ENCODE results near the gene CETP.
A peak's percentile ranks its signal among the peaks of the same experiment; 100 is the strongest.

Gene CETP

DNA sequence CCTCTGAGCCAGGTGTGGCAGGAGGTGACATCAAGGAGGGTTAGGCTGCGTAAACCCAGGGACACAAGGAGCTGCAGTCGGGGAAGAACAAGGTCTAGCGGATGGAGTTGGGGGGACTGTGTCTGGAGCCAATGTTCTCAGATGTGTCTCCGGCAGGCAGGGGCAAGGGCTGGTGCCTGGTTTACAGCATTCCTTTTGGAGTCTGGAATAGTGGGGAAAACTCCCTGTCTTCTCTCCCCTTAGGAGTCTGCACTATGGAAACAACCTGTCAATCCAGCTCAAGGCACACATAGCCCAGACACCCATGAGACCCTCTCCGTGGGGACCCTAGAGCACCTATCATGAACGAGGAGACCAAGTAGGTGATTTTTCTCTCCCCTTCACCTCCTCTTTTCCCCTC lies 55.1 kb downstream of the CETP start:
- DNase-seq (ENCODE audit: extremely low read depth in 1 of 2, low read depth in 1 of 2) = no peak

DNA sequence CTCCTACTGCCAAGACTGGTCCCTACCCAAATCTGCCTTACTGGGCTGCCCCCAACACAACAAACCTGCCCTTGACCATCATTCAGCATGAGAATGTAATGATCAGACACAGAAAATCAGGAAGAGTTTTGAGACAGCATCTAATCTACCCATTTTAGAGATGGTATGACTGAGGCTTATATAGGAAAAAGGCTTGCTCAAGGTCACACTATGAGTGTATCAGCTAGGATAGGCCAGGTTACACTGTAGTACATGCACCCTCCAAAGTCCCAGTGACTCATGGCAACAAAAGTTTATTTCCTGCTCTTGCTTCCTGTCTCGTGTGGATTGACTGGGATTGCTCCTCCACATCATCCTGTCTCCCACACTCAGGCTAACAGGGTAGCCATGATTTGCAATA lies 55.5 kb downstream of the CETP start:
- no peak for DNase-seq (ENCODE audit: extremely low read depth in 1 of 2, low read depth in 1 of 2)

DNA sequence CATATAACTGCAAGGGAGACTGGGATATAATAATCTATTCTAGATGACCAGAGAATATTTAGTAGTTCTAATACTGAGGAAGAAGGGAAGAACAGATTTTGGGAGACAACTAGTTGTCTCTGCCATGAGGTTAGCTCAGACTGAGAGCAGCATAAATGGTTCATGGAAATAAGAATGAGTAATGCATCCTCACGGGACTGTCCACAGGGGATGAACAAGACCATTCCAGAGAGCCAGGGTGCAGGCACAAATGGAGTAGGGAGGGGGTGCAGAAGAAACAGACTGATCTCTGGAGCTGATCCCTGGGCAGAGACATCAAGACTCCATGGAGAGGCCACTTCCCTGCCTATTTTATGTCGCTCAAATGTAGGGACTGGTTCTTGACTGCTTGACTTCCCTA lies 58.0 kb downstream of the CETP start:
- DNase-seq (ENCODE audit: extremely low read depth in 1 of 2, low read depth in 1 of 2) = no peak

DNA sequence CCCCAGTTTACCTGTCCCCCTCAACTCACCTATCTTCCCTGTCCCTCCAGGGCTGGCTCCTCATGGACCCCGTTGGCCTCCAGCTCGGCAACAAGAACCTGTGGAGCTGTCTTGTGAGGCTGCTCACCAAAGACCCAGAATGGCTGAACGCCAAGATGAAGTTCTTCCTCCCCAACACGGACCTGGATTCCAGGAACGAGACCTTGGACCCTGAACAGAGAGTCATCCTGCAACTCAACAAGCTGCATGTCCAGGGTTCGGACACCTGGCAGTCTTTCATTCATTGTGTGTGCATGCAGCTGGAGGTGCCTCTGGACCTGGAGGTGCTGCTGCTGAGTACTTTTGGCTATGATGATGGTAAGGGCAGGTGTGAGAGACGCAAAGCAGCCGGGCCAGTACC lies 58.9 kb downstream of the CETP start:
- no peak for DNase-seq (ENCODE audit: extremely low read depth in 1 of 2, low read depth in 1 of 2)

DNA sequence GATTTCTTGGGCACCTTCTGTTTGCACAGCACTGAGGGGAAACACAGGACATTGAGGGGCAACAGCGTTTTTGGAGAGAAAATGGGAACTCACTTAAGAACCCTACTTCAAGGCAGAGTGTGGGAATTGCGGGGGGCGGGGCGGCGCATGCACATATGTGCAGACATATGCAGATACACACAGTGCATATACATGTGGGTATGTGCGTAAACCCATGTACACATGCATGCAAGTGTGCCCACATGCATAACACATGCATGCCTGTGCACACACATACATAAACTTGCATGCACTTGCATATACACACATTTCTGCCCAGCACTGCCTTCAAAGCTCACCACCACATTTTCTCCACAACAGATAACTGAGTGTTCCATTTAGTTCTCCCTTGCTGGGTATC lies 60.0 kb downstream of the CETP start:
- DNase-seq (ENCODE audit: extremely low read depth in 1 of 2, low read depth in 1 of 2) = no peak

DNA sequence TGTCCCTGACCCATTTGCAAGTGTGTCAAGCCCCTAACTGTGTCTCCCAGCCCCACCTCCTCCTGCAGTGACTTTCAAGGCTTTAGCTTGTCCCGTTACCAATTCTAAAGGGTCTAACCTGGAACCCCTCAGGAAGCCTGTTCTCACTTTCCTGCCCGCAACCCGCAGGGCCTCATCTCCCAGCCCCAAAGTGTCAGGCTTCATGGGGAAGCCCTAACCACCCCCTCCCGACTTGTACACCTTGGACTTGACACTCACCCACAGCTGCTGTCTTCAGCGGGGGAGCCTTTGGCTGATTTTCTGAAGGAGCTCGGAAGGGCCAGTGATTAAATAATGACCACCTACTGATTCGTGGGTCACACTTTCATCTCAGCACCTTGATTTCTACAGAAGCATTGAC lies 60.7 kb downstream of the CETP start:
- DNase-seq (ENCODE audit: extremely low read depth in 1 of 2, low read depth in 1 of 2) = no peak

DNA sequence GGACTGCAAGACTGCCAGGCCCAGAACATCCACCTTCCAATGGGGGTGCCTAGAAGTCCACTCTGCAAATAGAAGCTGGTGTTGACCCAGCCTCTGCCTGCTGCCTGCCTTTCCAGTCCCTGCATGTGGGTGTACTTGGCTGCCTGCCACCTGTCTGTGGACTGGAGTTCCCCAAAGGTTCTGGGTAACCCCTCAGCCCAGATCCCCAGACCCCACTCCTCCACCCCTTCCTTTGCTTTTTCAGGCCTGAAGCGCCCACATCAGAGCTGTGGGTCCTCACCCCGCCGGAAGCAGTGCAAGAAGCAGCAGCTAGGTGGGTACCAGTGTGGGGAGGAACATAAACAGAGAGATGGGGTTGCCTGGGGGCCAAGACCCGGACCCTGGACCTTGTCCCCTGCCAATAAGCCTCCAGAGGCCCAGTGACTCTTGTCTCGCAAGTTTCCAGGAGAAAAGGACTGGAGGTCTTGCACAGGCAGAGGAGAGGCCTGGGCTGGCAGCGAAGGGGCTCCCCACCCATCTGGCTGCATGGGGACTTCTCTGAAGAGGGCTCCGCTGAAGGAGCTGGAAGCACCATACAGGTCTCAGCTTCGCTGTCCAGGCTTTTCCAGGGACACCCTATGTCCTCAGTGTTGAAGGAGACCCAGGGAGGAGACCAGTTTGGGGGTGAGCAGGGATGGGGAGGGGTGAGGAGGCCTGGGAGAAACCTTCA lies 61.9 kb downstream of the CETP start:
- DNase-seq (ENCODE audit: extremely low read depth in 1 of 2, low read depth in 1 of 2) = peak in 1 of 2 donors; percentile 61

DNA sequence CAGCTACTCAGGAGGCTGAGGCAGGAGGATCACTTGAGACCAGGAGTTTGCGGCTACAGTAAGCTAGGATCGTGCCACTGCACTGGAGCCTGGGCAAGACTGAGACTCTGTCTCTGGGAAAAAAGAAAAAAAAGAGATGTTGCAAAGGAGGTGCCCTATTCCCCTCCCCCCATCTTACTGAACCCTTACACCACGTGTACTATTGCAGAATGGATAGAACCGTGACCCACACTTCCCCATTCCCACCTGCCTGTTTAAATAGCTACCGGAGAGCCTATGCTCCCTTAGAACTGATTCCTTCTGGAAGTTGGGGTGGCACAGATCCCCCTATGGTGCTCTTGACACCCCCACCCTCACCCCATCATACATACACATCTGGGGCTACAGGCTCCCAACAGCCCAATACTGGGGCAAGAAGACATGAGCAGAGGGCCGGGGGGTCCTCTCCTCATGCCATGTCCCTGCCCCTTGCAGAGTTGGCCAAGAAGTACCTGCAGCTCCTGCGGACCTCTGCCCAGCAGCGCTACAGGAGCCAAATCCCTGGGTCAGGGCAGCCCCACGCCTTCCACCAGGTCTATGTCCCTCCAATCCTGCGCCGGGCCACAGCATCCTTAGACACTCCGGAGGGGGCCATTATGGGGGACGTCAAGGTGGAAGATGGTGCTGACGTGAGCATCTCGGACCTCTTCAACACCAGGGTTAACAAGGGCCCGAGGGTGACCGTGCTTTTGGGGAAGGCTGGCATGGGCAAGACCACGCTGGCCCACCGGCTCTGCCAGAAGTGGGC lies 63.3 kb downstream of the CETP start:
- DNase-seq (ENCODE audit: extremely low read depth in 1 of 2, low read depth in 1 of 2) = no peak

DNA sequence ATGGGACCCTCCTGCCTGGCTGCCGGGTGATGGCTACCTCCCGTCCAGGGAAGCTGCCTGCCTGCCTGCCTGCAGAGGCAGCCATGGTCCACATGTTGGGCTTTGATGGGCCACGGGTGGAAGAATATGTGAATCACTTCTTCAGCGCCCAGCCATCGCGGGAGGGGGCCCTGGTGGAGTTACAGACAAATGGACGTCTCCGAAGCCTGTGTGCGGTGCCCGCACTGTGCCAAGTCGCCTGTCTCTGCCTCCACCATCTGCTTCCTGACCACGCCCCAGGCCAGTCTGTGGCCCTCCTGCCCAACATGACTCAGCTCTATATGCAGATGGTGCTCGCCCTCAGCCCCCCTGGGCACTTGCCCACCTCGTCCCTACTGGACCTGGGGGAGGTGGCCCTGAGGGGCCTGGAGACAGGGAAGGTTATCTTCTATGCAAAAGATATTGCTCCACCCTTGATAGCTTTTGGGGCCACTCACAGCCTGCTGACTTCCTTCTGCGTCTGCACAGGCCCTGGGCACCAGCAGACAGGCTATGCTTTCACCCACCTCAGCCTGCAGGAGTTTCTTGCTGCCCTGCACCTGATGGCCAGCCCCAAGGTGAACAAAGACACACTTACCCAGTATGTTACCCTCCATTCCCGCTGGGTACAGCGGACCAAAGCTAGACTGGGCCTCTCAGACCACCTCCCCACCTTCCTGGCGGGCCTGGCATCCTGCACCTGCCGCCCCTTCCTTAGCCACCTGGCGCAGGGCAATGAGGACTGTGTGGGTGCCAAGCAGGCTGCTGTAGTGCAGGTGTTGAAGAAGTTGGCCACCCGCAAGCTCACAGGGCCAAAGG lies 64.4 kb downstream of the CETP start:
- no peak for DNase-seq (ENCODE audit: extremely low read depth in 1 of 2, low read depth in 1 of 2)

DNA sequence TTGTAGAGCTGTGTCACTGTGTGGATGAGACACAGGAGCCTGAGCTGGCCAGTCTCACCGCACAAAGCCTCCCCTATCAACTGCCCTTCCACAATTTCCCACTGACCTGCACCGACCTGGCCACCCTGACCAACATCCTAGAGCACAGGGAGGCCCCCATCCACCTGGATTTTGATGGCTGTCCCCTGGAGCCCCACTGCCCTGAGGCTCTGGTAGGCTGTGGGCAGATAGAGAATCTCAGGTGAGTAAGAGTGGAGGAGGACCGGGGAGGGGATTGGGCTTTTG lies 65.0 kb downstream of the CETP start:
- no peak for DNase-seq (ENCODE audit: extremely low read depth in 1 of 2, low read depth in 1 of 2)

DNA sequence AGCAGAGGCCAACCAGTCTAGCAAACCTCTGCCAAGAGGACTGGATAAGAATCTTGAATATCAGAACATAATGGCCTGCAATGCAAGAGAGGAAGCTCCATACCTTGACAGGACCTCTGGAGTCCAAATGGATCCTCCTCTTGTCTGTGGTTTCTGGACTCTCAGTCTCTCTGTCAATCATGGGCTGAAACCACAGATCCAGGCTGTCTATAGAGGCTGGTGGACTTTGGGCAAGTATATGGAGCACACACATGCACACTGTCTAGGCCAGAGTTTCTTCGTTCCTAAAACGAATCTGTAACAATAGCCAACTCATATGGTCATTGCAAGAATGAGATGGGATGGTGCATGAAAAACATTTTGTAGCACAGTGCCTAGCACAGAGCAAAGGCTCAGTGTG lies 65.3 kb downstream of the CETP start:
- no peak for DNase-seq (ENCODE audit: extremely low read depth in 1 of 2, low read depth in 1 of 2)

DNA sequence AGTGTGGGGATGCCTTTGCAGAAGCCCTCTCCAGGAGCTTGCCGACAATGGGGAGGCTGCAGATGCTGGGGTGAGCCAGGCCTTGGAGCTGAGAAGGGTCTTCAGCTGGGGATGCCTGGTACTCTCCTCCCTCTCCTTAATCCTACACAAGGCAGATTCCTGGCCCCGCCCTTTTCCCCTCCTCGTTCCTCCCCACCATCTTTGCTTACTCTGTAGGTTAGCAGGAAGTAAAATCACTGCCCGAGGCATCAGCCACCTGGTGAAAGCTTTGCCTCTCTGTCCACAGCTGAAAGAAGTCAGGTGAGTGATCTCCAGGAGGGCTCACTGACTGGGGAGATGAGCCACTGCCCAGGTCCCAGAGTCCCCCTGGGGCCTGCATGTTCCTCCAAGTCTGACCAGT lies 66.3 kb downstream of the CETP start:
- no peak for DNase-seq (ENCODE audit: extremely low read depth in 1 of 2, low read depth in 1 of 2)

DNA sequence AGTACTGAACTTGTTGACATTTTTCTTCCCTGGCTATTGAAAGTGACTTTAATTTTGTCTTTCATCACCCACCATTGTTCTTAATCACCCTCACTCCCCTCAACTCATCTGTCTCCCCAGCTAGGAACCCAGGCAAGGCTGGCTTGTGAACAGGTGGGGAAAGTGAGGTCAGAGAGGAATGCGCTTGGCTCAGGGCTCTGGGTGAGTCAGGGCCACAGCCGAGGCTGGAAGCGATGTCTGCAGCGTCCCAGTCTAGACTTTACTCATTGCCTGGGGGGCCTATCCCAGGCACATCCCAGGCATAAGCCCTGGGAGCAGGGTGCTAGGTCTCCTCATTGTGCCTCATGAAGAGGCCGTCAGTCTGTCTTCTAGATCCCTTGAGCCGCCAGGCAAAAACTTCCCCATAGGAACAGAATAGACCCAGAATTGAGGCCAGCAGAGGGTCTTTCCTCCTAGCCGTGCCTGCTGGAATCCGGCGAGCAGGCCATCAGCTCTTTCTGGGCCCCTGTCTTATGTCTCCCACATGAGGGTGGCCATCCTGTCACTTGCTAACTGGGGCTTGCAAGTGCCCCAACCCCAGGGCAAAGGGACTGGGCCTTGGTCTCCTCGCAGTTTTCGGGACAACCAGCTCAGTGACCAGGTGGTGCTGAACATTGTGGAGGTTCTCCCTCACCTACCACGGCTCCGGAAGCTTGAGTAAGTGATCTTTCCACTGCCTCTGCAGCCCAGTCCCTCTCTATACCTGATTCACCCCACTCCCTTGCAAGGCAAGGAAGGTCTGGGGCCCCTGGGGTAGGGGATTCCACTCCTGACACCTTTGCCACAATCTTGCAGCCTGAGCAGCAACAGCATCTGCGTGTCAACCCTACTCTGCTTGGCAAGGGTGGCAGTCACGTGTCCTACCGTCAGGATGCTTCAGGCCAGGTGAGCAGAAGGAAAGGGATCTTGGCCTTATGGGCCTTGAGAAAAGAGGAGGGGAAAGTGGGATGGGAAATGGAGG lies 67.7 kb downstream of the CETP start:
- DNase-seq (ENCODE audit: extremely low read depth in 1 of 2, low read depth in 1 of 2) = no peak

DNA sequence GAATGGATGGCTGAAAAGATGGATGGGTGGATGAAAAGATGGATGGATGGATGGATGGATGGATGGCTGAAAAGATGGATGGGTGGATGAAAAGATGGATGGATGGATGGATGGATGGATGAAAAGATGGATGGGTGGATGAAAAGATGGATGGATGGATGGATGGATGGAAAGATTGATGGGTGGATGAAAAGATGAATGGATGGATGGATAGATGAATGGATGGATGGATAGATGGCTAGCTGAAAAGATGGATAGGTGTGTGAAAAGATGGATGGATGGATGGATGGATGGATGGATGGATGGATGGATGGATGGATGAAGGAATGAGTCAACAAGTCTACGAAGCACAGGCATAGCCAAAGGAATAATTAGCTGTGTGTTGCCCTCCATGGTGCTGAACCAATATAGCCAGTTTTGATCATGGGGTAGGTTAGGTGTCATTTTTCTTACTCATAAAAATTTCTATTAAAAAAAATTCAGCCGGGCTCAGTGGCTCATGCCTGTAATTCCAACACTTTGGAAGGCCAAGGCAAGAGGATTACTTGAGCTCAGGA lies 68.7 kb downstream of the CETP start:
- no peak for DNase-seq (ENCODE audit: extremely low read depth in 1 of 2, low read depth in 1 of 2)

DNA sequence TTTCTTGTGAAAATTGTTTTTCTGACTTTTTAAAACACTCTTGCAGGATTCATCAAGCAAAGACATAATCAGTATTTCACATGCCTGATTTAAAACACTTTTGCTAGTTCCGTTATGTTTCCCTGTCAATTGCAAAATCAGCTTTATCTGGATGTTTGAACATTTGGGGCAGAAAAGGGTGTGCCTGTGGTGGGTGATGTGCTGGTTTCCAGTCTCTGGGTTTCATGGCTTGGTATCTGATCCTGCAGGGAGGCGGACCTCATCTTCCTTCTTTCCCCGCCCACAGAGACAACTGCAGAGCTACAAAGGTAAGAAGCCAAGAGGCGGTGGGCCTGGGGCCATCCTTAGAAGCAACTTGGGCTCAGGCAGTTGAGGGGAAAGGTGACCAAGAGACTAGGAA lies 69.4 kb downstream of the CETP start:
- no peak for DNase-seq (ENCODE audit: extremely low read depth in 1 of 2, low read depth in 1 of 2)

DNA sequence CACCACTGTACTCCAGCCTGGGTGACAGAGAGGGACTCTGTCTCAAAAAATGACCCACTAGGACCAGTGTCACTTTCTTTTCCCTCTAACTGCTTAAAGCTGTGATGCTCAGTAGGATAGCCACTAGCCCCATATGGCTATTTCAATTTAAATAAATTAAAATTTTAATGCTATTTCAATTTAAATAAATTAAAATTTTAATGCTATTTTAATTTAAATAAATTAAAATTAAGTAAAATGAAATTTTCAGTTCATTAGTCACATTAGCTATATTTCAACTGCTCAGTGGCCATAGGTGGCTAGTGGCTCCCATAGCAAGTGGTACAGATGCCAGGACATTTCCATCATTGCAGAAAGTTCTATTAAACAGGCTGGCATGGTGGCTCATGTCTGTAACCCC lies 70.6 kb downstream of the CETP start:
- DNase-seq (ENCODE audit: extremely low read depth in 1 of 2, low read depth in 1 of 2) = no peak

DNA sequence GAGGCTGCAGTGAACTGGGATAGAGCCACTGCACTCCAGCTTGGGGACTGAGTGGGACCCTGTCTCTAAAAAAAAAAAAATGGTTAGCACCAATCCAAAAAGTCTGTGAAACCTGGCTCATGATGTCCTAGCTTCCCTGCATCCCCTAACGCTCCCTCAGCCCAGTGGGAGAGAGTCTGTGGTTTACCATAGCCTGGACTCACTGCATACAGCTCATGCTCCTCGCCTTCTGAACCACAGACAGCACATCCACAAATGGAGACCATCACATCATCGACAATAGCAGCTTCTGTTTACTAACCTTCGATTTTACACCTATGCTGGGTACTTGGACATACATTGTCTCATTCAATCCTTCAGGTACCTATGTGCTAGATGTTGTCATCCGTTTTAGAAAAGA lies 71.2 kb downstream of the CETP start:
- DNase-seq (ENCODE audit: extremely low read depth in 1 of 2, low read depth in 1 of 2) = no peak

Measured in stimulated activated CD8-positive, alpha-beta memory T cell treated with anti-CD3 and anti-CD28 coated beads, Interleukin-7, amount 100 ng/mL, for 48 hours (primary cell).